Adrenal gland (tissue), 5 donors: Measurements from ENCODE around the gene DUS1L.

Experiments
- POLR2A ChIP-seq, 2 donors: fragments of 450-650 bp; IDR thresholded peaks; one replicate each; pipeline ENCODE4 v1.6.1; 2017; ENCODE audit warnings: antibody characterized with exemption in 2 of 2, mild to moderate bottlenecking in 2 of 2, moderate library complexity in 1 of 2
- TF ChIP-seq, protein P1 (sequence below), 6 experiments: fragments of 450-650 bp in 4 of 6; fragments of 200-600 bp in 2 of 6; sonication (generic) in 1 of 6; IDR thresholded peaks; 1 replicate in 5 of 6; 2 replicates in 1 of 6; pipeline versions ENCODE4 v1.5.1 to v1.8.0; 2016 to 2021; ENCODE audit warnings: antibody characterized with exemption in 6 of 6, mild to moderate bottlenecking in 2 of 6, moderate library complexity in 1 of 6
- donor health status: DM: no; HTN: no; CAD: no.

DNA sequence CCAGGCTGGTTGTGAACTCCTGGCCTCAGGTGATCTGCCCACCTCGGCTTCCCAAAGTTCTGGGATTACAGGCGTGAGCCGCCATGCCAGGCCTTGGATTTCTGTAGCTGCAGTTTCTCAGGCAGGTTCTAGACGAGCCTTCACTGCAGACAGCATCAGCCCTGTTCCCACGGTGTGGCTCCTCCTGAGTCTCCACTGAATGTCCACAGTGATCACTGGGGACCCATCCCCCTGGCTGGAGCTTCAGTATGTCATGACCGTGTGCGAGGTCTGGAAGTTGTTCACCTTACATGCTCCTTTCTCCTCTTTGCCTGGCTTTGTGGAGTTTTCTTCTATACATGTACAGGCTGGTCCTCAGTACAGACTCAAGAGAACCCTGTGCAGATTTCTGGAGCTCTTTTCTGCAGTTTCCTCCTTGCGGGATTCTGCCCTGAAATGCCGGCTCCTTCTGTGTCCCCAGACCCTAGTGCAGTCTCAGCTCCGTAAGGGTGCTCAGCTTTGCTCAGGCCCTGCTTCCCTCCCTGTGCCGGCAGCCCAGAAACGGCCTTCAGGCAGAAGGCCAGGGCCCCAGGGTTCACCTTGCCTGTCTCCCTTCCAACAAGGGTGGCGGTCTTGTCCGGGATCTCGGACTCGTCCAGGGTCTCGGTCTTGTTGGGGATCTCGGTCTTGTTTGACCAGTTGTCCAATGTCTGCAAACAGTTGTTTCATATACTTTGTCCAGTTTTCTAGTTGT, 46.7 kb upstream of the DUS1L start:
- TF ChIP-seq, protein P1, sequence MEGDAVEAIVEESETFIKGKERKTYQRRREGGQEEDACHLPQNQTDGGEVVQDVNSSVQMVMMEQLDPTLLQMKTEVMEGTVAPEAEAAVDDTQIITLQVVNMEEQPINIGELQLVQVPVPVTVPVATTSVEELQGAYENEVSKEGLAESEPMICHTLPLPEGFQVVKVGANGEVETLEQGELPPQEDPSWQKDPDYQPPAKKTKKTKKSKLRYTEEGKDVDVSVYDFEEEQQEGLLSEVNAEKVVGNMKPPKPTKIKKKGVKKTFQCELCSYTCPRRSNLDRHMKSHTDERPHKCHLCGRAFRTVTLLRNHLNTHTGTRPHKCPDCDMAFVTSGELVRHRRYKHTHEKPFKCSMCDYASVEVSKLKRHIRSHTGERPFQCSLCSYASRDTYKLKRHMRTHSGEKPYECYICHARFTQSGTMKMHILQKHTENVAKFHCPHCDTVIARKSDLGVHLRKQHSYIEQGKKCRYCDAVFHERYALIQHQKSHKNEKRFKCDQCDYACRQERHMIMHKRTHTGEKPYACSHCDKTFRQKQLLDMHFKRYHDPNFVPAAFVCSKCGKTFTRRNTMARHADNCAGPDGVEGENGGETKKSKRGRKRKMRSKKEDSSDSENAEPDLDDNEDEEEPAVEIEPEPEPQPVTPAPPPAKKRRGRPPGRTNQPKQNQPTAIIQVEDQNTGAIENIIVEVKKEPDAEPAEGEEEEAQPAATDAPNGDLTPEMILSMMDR (IDR thresholded peaks at IDR 0.05): no peak
- TF ChIP-seq POLR2A (IDR thresholded peaks at IDR 0.05): no peak
